GM19328 (cell line): ENCODE data around the gene XKRX.

Source experiments
- ATAC-seq: cut with Tn5 transposase; IDR thresholded peaks from one replicate; pipeline ENCODE4 v1.9.1; 2021; ENCODE audit warnings: mild to moderate bottlenecking, moderate library complexity; ENCODE audit not compliant: unreplicated experiment

XKRX gene

DNA sequence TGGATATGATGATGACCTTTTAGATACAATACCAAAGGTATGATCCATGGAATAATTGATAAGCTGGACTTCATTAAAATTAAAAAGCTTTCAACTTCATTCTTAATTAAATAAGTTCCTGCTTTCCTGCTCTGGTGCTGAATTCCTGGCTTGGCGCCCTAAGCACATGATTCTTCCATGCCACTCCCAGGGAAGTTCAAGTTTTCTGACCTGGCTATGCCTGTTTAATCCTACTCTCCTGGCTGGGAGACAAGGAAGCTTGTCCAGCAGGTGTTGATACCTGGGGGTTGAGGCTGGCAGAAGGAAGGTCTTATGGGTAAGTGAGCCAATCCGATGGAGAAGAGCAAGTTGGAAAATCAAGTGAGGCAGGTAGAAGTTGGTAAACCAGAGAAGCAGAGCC, 24.3 kb downstream of the XKRX start:
- ATAC-seq: no peak

DNA sequence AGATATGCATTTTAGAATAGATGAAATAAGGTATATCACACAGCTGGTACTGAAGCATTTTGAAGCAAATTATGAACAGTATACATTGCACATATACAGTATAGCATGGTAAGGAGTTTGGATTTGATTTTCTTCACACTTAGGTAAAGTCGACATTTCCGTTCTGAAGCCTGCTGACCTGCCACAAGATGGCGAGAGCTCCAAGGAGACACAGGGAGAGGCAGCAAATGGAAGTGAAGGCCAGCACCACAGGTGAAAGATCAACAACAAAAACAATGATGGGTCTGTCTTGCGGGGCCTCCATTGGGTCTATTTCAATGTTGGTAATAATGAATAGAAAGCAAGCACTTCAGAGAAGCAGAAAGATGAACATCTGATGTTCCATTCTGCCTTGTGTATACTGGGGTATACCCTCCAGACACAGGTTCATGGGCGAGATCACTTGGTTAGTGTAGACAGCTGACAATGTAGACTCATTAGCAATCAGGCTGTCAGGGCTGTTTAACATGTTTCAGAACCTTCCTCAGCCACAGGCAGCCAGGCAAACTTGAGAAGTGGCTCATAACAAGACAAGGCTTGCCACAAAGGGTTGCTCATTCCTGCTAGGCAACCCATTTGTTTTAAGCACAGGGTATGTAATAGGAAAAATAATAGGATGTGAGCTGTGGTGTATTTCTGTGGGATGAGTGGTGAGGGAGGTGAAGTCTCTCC, 33.2 kb downstream of the XKRX start:
- no peak for ATAC-seq

DNA sequence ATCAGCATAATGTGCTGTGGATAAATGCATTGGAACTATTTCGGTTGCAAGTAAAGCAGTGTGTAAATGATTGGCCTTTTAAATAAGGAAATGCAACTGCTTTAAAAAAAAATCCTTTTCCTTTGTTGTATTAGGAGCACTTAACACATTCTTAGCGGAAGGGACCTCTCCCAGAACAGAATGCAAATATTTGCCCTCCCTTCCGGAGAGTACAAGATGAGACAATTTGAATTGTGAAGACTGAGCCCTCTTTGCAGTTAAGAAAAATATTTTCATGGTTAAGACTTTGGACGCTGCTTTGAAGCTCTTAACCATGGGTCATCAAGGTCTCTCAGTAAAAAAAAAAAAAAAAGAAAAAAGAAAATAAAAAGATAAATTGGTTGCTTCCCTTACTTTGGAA, 45.1 kb downstream of the XKRX start:
- no peak for ATAC-seq

DNA sequence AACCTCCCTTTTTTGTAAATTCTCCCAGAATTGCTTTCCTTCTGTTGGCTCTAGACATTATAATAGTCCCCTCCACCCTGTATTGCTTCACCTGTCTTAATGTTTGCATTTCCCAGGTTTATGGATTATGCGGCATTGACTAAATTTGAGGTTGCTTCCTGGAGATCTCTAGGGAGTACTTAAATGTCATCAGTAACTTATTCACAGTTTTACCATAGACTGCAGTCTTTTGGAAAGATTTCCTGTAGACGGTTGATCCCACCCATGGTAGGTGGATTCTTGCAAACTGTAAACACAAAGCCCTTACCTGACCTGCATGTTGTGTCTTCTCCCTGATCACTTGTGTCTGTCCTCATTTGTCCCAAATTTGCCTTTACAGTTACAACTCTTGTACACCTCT, 48.3 kb downstream of the XKRX start:
- ATAC-seq: no peak

DNA sequence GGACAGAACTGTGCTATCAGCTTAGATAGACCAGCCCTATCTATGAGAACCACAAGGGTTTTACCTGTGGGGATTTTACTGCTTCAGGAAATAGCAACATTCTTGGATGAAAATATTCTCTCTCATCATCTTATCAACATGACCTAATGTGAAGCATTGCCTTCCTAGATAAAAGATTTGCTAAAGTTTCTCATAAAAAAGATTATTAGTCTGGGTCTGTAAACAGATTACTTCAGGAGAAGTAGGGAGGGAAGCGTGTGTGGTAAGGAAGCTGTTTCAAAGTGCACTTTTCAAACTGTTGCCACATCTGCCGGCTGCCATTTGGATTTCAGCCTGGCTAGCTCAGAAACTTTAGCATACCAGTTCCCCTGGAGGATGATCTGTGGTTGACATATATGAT, 54.4 kb downstream of the XKRX start, which contains the start of gene NOX1:
TSS of gene NOX1 (minus strand) at position 35 of the 400 bp plus-strand sequence. CDS start 220 bp downstream, outside the sequence.
- no peak for ATAC-seq

DNA sequence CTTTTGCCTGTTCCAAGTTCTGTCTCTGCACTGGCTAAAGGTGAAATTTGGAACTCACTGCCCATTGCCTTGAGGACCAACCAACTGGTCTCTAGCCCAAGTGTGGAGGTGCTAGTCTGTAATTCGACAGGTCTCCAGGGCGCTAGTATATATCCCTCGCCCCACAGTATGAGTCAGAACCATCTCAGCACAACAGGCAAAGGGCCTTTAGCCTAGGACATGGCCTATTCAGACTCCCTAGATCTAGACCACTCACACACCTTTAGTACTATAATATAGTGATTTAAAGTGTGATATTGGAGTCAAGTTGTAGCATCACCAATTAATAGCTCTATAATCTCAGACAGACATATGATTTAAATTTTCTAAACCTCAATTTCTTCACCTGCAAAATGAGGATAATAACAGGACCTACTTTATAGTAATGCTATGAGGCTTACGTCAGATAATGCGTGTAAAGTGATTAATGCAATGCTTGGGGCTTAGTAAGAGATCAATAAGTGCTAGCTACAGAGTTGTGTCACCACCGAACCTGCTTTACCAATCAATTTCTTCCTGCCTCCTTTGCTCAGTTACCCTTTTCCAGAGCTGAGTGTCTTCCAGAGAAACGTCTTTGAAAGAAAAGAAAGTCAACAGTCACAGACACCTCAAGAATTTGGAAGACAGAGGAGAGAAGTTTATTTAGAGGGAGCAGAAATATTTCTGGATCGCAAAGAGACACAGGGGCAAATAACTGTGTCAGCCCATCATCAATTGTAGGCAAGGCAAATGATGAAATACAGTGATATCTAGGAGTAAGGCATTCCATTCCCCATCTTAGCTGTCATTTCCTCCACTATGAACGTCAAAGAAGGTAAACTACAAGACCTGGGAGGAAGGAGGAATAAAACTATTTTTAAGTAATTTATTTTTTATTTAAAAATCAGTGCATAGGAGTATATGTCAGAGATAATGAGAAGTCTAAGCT, 56.8 kb downstream of the XKRX start:
- no peak for ATAC-seq

DNA sequence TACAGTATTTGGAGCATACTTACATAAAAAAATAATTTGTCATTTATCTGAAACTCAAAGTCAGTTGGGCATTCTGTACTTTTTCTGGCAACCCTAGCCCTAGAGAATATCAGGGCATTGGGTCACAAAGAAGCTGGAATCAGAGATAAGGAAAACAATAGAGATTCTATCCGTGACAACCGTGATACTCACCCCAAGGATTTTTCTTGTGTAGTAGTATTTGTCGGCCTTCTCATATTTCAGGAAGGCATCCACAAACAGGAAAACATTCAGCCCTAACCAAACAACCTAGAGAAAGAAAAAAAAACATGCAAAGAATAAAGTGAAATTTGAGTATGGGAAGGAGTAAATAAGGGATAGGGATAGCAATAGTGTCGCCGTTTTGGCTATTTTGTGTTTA, 58.2 kb downstream of the XKRX start:
- no peak for ATAC-seq

DNA sequence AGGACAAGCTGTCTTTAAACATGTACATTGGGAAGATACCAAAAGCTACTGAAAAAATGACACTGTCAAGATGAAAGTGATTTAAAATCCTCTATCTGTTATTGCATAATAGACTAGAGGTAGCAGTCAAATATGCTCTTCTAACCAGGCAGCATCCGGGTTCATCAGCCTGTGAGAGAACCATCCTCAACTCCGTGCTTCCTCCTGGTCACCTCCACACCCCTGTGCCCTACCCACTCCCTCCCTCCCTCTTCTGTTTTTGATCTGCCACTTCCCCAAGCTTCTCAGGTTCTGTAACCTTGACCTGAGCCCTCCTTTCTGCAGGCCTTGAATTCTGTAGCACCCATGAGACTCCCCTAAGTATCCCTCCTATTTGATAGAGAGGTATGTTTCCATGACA, 60.4 kb downstream of the XKRX start:
- ATAC-seq: no peak

DNA sequence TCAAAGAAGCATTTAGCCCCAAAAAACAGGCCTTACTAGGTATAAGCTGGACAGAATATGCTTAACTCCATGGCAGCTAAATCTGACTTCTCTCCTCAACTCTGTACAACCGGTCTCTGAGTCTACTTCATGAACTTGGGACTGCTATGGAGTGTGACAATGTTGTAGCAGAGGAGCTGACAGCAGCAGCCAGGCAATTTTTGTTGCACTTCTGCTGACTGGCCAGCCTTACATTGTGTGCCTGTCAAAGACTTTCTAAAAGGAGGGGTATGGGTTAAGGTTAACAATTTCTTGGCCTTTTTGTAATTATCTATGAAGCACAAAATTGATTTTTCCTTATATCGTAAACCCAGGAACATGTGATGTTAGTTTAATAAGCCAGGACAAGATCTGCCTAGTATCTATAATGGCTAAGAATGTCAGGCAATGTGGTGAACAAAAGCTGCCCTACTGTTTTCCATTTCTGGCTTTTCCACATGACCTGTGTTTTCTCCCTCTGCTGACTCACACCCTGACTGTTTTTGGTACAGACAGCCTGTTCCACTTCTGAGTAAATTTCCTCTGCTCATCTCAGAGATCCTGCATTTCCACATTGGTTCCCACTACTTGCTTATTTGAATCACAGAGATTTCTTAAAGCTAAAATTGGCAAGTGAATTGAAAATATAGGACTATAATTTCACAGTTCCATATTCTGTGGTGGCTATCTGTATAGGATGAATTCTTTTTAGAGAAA, 63.9 kb downstream of the XKRX start:
- ATAC-seq: no peak
